BJ (cell line): ENCODE results near the gene IL1RAPL1. TPM values are rescaled to one million over a fixed set of nuclear protein-coding genes. Genes with fewer than 3 reads are reported as not detected.
A peak's percentile ranks its signal among the peaks of the same experiment; 100 is the strongest.

ENCODE experiments used
- CTCF ChIA-PET: fragments of 350-600 bp; formaldehyde crosslinking; extraction: SDS; loops from one replicate; lab custom pipeline; 2021; ENCODE audit warnings: antibody characterized with exemption, inconsistent platforms; lab: Yijun Ruan, JAX
- POLR2A ChIA-PET: fragments of 300-600 bp; sonication (Branson Sonifier 250); formaldehyde crosslinking; extraction: SDS; loops from one replicate; lab custom pipeline; 2021; ENCODE audit warnings: antibody characterized with exemption; lab: Charles Lee
- DNase-seq: peaks from one replicate; pipeline ENCODE4 v3.0.0-alpha.2; 2011; ENCODE audit warnings: low read depth
- H3K27me3 ChIP-seq: 2 replicates; pipeline ENCODE4 v1.6.0; 2011; ENCODE audit warnings: low read length; ENCODE audit not compliant: control insufficient read depth, insufficient read depth
- H3K36me3 ChIP-seq: 2 replicates; pipeline ENCODE4 v1.5.1; 2011; ENCODE audit warnings: low read length; ENCODE audit not compliant: control insufficient read depth, insufficient read depth
- H3K4me3 ChIP-seq: 2 replicates; pipeline ENCODE4 v1.5.1; 2011; ENCODE audit warnings: low read depth, mild to moderate bottlenecking, control low read depth, low read length
- CTCF ChIP-seq: IDR thresholded peaks from 2 replicates; pipeline ENCODE4 v1.5.1; 2011; ENCODE audit warnings: low read depth, mild to moderate bottlenecking, control low read depth, inconsistent platforms, low read length, moderate library complexity; ENCODE audit not compliant: insufficient read depth
- polyA plus RNA-seq: library from polyadenylated mRNA; depleted of rRNA; stranded (reverse); fragments of >200 nt; gene quantifications from 2 replicates; pipeline ENCODE4 v1.2.3, GENCODE V29; 2011

The IL1RAPL1 gene
- polyA plus RNA-seq, 1 experiment = 0.02 TPM

GRCh38 chrX:29491659-29492058 lies 904.4 kb downstream of the IL1RAPL1 start:
- no peaks in the 10 kb centered on the region for H3K27me3 ChIP-seq
- no peaks in the 10 kb centered on the region for H3K36me3 ChIP-seq
- TF ChIP-seq CTCF = no peak
- no peak overlapping the region for H3K4me3 ChIP-seq
- CTCF ChIA-PET = interaction anchor here (1.2 kb wide), 1 partner anchor 13 kb away, joined by 3 read pairs; no protein-coding TSS in a partner anchor
- no peak for DNase-seq
- POLR2A ChIA-PET = no interaction called here

GRCh38 chrX:29496636-29497180 lies 909.5 kb downstream of the IL1RAPL1 start:
- DNase-seq = peak; percentile 57
- TF ChIP-seq CTCF = no peak
- ChIA-PET CTCF (no interaction called here), POLR2A (no interaction called here)
- Histone ChIP-seq H3K4me3 (no peak overlapping the region), H3K27me3 (no peaks in the 10 kb centered on the region), H3K36me3 (no peaks in the 10 kb centered on the region)

GRCh38 chrX:29506729-29507128 lies 919.5 kb downstream of the IL1RAPL1 start:
- POLR2A ChIA-PET = no interaction called here
- TF ChIP-seq CTCF = no peak
- no peak overlapping the region for H3K4me3 ChIP-seq
- H3K36me3 ChIP-seq = no peaks in the 10 kb centered on the region
- H3K27me3 ChIP-seq = no peaks in the 10 kb centered on the region
- no peak for DNase-seq
- CTCF ChIA-PET = no interaction called here

- no peaks in the 10 kb centered on the region for H3K27me3 ChIP-seq
- no peak for DNase-seq
- H3K36me3 ChIP-seq = no peaks in the 10 kb centered on the region
- H3K4me3 ChIP-seq = no peak overlapping the region
- TF ChIP-seq CTCF = no peak
- ChIA-PET CTCF (no interaction called here), POLR2A (no interaction called here)
These were observed 930.9 kb downstream of the IL1RAPL1 start for GRCh38 chrX:29518100-29518499.

- no peak for DNase-seq
- ChIA-PET CTCF (no interaction called here), POLR2A (no interaction called here)
- Histone ChIP-seq H3K4me3 (no peak overlapping the region), H3K27me3 (no peaks in the 10 kb centered on the region), H3K36me3 (no peaks in the 10 kb centered on the region)
- no peak for TF ChIP-seq CTCF
These were observed 941.0 kb downstream of the IL1RAPL1 start for GRCh38 chrX:29528281-29528680.
